ENCODE data around the gene ERMP1.

The ERMP1 gene

DNA sequence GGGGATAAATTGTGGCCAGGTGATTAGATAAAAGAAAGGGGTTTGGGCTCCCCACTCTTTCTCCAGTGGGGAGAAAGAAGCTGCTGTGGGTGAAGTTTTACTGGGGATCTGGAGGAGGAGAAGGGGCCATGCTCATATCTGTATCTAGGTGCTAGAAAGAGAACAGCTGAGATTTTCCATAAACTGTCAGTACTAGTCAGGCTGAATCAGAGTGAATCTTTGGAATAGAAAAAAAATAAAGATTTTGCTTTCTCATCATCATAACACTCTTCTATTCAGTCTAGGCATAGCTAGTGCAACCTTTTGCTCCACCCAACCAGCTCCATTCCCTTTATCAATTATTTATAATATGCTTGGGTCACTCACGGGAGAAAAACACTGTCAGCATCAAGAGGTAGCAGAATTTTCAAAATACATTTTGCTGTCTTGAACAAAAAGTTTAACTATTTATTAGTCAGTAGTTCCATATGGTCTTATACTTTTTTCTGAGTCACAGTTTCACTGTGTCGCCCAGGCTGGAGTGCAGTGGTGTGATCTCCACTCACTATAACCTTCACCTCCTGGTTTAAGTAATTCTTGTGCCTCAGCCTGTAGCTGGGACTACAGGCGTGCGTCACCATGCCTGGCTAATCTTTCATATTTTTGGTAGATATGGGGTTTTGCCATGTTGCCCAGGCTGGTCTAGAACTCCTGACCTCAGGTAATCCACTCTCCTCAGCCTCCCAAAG, 21.3 kb upstream of the ERMP1 start (continued):
- TF ChIP-seq, protein P1, sequence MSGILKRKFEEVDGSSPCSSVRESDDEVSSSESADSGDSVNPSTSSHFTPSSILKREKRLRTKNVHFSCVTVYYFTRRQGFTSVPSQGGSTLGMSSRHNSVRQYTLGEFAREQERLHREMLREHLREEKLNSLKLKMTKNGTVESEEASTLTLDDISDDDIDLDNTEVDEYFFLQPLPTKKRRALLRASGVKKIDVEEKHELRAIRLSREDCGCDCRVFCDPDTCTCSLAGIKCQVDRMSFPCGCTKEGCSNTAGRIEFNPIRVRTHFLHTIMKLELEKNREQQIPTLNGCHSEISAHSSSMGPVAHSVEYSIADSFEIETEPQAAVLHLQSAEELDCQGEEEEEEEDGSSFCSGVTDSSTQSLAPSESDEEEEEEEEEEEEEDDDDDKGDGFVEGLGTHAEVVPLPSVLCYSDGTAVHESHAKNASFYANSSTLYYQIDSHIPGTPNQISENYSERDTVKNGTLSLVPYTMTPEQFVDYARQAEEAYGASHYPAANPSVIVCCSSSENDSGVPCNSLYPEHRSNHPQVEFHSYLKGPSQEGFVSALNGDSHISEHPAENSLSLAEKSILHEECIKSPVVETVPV (CRISPR knock-in tag; IDR thresholded peaks at IDR 0.05), result no peak
- no peak for TF ChIP-seq ZNF70 (CRISPR knock-in tag; IDR thresholded peaks at IDR 0.05)
- no peak for TF ChIP-seq RARB (CRISPR knock-in tag; IDR thresholded peaks at IDR 0.05)

DNA sequence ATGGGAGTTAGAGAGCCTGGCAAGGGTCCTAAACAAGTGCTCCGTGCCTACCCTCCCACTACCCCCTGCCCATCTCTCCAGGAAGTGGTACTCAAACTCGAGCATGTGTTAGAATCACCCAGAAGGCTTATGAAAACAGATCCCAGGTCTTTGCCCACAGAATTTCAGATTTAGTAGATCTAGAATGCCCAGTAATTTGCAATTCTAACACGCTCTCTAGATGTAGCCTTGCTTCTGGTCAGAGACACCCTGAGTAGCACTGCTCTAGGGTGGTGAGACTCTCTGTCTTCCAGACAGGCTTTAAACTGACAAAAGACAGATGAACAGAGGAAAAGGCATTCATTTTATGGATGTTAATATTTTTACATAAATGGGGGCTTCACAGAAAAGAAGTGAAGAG, 20.7 kb upstream of the ERMP1 start:
- no peak for ATAC-seq
- no peak for TF ChIP-seq ISL1 (CRISPR knock-in tag; IDR thresholded peaks at IDR 0.05)
- TF ChIP-seq RARB (CRISPR knock-in tag; IDR thresholded peaks at IDR 0.05), result no peak
- no peak for TF ChIP-seq CSDC2 (CRISPR knock-in tag; IDR thresholded peaks at IDR 0.05)
- TF ChIP-seq TOX (CRISPR knock-in tag; IDR thresholded peaks at IDR 0.05; ENCODE audit: borderline replicate concordance), result no peak
- TF ChIP-seq ZC3H10 (CRISPR knock-in tag; IDR thresholded peaks at IDR 0.05), result no peak
- TF ChIP-seq ZNF70 (CRISPR knock-in tag; IDR thresholded peaks at IDR 0.05), result no peak
- TF ChIP-seq OSR1 (CRISPR knock-in tag; IDR thresholded peaks at IDR 0.05), result no peak
- no peak for TF ChIP-seq ZNF565 (CRISPR knock-in tag; conservative IDR thresholded peaks at IDR 0.05; ENCODE audit: low read depth)
- TF ChIP-seq, protein P2, sequence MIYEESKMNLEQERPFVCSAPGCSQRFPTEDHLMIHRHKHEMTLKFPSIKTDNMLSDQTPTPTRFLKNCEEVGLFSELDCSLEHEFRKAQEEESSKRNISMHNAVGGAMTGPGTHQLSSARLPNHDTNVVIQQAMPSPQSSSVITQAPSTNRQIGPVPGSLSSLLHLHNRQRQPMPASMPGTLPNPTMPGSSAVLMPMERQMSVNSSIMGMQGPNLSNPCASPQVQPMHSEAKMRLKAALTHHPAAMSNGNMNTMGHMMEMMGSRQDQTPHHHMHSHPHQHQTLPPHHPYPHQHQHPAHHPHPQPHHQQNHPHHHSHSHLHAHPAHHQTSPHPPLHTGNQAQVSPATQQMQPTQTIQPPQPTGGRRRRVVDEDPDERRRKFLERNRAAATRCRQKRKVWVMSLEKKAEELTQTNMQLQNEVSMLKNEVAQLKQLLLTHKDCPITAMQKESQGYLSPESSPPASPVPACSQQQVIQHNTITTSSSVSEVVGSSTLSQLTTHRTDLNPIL (CRISPR knock-in tag; IDR thresholded peaks at IDR 0.05; ENCODE audit: low read depth), result no peak
- TF ChIP-seq, protein P3, sequence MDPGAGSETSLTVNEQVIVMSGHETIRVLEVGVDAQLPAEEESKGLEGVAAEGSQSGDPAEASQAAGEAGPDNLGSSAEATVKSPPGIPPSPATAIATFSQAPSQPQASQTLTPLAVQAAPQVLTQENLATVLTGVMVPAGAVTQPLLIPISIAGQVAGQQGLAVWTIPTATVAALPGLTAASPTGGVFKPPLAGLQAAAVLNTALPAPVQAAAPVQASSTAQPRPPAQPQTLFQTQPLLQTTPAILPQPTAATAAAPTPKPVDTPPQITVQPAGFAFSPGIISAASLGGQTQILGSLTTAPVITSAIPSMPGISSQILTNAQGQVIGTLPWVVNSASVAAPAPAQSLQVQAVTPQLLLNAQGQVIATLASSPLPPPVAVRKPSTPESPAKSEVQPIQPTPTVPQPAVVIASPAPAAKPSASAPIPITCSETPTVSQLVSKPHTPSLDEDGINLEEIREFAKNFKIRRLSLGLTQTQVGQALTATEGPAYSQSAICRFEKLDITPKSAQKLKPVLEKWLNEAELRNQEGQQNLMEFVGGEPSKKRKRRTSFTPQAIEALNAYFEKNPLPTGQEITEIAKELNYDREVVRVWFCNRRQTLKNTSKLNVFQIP (CRISPR knock-in tag; IDR thresholded peaks at IDR 0.05; ENCODE audit: borderline replicate concordance, low read depth), result no peak
- no peak for TF ChIP-seq SNAI2 (CRISPR knock-in tag; IDR thresholded peaks at IDR 0.05)
- TF ChIP-seq, protein P1 (CRISPR knock-in tag; IDR thresholded peaks at IDR 0.05), result no peak
- TF ChIP-seq ZNF8 (CRISPR knock-in tag; IDR thresholded peaks at IDR 0.05), result no peak

DNA sequence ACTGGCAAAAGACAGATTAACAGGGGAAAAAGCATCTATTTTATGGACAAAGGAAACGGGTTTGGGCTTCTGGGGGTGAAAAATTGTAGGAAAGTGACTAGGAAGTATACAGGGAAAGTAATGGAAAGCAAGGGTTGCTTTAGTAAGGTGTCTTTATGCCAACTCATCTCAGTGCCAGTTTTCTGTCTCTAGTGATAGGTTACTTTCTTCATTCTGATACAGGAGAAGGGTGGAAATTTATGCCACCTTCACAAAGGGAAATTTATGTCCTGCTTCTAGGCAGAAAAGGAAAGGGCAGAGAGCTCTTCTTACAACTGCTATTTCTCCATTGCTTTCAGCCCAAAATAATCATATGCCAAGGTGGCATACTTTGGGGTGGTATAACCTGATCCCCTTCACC, 20.1 kb upstream of the ERMP1 start:
- ATAC-seq, result no peak
- TF ChIP-seq TCF4 (CRISPR knock-in tag; IDR thresholded peaks at IDR 0.05; ENCODE audit: borderline replicate concordance), result no peak
- no peak for TF ChIP-seq TOX (CRISPR knock-in tag; IDR thresholded peaks at IDR 0.05; ENCODE audit: borderline replicate concordance)
- TF ChIP-seq GLIS3 (CRISPR knock-in tag; IDR thresholded peaks at IDR 0.05), result no peak
- no peak for TF ChIP-seq ZNF70 (CRISPR knock-in tag; IDR thresholded peaks at IDR 0.05)
- no peak for TF ChIP-seq ZNF8 (CRISPR knock-in tag; IDR thresholded peaks at IDR 0.05)
- TF ChIP-seq, protein P4, sequence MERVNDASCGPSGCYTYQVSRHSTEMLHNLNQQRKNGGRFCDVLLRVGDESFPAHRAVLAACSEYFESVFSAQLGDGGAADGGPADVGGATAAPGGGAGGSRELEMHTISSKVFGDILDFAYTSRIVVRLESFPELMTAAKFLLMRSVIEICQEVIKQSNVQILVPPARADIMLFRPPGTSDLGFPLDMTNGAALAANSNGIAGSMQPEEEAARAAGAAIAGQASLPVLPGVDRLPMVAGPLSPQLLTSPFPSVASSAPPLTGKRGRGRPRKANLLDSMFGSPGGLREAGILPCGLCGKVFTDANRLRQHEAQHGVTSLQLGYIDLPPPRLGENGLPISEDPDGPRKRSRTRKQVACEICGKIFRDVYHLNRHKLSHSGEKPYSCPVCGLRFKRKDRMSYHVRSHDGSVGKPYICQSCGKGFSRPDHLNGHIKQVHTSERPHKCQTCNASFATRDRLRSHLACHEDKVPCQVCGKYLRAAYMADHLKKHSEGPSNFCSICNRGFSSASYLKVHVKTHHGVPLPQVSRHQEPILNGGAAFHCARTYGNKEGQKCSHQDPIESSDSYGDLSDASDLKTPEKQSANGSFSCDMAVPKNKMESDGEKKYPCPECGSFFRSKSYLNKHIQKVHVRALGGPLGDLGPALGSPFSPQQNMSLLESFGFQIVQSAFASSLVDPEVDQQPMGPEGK (CRISPR knock-in tag; IDR thresholded peaks at IDR 0.05; ENCODE audit: borderline replicate concordance), result no peak
- TF ChIP-seq ZNF565 (CRISPR knock-in tag; conservative IDR thresholded peaks at IDR 0.05; ENCODE audit: low read depth), result no peak
- TF ChIP-seq, protein P3 (CRISPR knock-in tag; IDR thresholded peaks at IDR 0.05; ENCODE audit: borderline replicate concordance, low read depth), result no peak
- TF ChIP-seq, protein P2 (CRISPR knock-in tag; IDR thresholded peaks at IDR 0.05; ENCODE audit: low read depth), result no peak
- no peak for TF ChIP-seq ZC3H10 (CRISPR knock-in tag; IDR thresholded peaks at IDR 0.05)
- TF ChIP-seq OSR1 (CRISPR knock-in tag; IDR thresholded peaks at IDR 0.05), result no peak
- TF ChIP-seq BACH2 (CRISPR knock-in tag; IDR thresholded peaks at IDR 0.05; ENCODE audit: borderline replicate concordance), result no peak

Measured in SK-N-SH treated with all-trans-retinoic acid at 6 μM for 48 hours (cell line).